HG02852 (cell line): ENCODE results near the gene MYBL2.

Source experiments
- ATAC-seq: cut with Tn5 transposase; IDR thresholded peaks from one replicate; pipeline ENCODE4 v1.9.1; 2021; ENCODE audit warnings: mild to moderate bottlenecking, moderate library complexity; ENCODE audit not compliant: unreplicated experiment

MYBL2 gene

DNA sequence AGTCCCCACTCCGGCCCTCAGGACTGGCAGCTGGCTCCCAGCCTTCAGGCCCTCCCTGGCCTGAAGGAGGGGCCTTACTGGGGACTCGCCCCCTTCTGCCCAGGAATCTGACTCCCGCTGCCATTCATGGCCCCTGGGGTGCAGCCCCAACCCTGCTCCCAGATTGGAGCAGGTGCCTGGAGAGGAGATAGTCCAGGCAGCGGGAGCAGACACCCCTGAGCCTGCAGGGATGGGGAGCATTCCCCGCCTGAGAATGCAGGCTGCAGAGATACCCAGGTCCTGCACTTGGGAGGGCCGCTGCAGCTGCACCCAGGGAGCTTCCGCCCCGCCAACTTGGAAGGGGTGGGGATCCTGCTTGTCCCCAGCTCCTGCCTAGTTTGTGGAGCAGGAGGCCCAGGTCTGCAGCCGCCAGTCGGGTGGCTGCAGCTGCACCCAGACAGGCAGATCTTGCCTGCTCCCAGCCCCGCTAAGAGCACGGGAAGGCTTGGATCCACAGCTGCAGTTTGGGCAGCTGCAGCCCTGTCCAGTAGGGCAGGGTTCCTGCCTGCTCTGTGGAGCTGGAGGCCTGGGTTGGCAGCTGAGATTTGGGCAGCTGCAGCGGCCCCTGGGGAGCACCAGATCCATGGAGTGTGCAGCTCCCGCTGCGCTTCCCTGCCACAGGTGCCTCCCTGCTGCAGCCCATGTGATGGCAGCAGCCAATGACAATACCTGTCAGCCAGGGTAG lies 54.7 kb downstream of the MYBL2 start:
- ATAC-seq, result no peak

DNA sequence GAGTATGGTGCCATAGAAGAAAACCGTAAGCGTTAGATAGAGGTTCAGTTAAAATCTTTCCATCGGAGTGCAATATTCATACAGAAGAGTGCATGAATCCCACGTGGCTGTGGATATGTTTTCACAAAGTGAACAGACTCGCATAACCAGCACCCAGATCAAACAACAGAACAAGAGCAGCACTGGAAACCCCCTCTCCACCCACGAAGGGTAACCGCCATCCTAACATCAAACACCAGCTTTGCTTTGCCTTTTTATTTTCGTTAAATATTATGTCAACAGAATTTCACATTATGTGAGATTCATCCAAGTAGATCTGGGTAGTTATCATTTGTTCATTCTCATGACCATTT lies 55.2 kb downstream of the MYBL2 start:
- no peak for ATAC-seq

DNA sequence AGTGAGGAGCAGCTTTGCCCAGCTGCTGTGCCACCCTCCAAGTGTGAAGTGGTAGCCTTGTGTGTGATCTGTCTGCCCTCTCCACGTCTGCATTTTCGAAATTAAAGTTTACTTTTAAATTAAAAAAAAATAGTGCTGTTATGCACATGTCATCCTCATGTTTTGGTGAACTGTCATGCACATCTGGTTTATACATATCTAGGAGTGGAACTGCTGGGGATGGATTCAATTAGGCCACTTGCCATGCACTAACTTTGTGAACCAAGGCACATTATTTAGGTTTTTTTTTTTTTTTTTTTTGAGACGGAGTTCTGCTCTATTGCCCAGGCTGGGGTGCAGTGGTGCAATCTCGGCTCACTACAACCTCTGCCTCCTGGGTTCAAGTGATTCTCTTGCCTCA lies 56.3 kb downstream of the MYBL2 start:
- no peak for ATAC-seq

DNA sequence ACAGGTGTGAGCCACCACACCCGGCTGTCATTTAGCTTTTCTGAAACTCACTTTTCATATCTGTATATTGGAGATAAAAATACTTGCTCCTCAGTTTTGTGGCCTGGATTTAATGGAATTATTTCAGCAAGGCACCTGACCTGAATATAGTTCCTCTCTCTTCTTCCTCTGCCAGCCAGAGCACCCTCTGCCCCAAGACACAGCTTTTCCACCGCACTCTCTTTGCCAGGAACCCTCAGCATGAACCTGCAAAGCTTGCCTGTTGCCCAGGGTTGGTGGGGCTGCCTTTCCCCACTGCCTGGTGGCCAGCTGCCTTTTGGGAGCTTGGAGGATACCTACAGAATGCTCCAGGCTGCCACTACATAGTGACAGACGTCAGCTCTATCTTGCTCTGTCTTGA lies 56.8 kb downstream of the MYBL2 start:
- ATAC-seq, result no peak

DNA sequence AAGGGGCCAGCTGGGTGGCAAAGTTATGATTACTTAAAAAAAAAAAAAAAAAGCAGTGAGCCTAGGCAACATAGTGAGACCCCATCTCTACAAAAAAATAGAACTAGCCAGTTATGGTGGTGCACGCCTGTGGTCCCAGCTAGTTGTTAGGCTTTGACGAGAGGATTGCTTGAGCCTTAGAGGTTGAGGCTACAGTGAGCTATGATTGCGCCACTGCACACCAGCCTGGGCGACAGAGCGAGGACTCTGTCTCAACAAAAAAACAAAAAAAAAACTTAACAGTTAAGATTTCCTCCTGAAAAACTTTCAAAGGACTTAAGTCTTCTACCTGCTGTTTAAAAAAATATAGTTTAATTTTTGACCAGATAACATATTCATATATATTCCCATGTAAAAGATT lies 57.5 kb downstream of the MYBL2 start:
- ATAC-seq, result no peak

DNA sequence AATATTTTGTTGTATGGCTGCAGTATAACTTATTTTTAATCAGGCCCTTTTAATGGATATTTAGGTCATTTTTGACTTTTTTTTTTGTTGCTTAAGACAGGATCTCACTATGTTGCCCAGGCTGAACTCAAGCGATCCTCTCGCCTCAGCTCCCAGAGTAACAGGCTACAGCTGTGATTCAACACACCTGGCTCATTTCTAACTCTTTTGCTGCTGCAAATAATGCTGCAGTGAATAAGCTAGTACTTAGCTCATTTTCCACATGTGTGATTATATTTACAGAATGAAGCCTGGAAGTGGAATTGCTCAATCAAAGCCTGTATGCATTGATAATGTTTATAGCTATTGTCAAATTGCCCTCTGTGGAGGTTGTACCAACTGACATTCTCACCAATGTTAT lies 58.8 kb downstream of the MYBL2 start:
- no peak for ATAC-seq

DNA sequence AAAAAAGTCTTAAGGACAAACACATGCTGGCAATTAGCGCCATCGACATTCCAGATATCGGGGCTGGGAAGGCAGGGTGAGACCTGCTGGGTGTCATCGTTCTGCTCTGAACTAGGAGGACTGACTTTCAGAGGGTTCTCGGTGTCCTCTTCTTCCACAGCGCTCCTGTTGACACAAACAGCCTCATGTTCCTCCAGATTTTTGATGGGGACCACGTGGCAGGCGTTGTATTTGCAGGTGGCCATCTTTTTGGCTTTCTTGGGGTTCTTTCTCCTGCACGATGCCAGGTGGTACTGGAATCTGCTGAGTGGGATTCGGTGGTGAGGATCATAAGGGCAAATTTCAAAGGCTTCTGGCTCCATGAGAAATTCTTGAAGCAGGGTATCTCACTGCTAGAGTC lies 59.4 kb downstream of the MYBL2 start:
- ATAC-seq, result no peak

DNA sequence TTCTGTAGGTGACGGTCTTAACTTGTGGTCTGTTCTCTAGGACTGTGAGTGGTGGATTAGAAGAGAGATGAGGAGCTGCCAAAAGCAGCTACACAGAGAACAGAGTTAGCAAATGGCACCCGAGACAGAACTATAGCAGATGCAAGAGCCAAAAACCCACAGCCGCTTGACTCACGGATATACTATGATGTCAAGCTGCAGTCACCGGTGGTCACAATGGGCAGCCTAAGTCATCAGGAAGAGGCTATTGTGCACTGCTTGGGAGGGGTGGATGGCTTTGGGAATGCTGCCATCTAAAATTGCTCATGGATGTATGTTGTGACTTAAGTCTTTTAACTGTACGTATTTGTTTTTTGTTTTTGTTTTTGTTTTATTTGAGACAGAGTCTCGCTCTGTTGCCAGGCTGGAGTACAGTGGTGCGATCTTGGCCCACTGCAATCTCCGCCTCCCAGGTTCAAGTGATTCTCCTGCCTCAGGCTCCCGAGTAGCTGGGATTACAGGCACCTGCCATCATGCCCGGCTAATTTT lies 60.0 kb downstream of the MYBL2 start, which contains the start of gene GTSF1L:
Gene GTSF1L (minus strand): TSS at position 192 of the 528 bp plus-strand sequence. CDS start 308 bp downstream, outside the sequence.
- ATAC-seq, result no peak

DNA sequence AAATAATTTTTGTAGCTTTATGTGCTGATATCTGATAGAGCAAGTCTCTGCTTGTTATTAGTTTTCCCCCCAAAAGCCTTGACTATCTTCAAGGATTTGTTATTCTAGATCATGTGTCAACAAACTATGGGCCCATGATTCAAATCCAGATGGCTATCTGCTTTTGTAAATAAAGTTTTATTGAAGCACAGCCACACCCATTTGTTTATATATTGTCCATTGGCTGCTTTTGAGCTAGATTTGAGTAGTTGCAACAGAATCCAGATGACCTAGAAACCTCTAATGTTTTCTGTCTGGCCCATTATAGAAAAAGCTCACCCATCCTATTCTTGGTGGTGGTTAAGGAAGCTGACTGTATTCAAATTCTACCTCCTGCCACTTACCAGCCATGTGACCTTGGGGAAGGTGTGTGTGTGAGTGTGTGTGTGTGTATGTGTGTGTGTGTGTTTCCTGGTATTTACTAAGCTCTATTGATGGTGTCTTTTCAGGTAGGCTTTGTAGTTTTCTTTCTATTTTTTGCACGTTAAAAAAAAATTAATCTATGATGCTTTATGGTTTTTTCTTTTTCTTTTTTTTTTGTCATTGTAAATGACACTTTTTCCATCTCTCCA lies 61.2 kb downstream of the MYBL2 start:
- ATAC-seq, result no peak

DNA sequence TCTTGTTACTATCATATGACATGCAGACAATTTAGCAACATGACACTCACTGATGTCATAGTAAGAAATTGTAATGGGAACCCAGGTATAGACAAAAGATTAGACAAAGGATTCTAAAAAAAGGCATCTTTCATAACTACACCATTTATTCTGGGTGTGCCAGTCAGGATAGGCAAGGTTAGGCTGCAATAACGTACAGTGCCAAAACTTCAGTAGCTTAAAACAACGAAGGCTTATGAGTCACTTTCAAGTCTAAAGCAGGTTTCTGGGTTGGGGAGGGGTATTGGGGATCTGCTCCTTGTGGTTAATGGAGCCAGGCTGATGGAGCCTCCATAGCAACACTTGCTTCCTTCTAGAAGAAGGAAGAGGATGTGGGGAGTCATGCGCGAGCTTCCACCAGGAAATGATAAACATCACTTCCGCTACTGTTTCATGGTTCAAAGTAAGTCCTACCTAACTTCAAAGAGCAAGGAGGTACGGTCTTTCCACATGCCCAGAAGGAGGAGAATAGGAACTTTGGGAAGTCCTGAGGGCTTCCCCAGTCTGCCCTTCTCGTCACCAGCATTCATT lies 61.9 kb downstream of the MYBL2 start:
- no peak for ATAC-seq

DNA sequence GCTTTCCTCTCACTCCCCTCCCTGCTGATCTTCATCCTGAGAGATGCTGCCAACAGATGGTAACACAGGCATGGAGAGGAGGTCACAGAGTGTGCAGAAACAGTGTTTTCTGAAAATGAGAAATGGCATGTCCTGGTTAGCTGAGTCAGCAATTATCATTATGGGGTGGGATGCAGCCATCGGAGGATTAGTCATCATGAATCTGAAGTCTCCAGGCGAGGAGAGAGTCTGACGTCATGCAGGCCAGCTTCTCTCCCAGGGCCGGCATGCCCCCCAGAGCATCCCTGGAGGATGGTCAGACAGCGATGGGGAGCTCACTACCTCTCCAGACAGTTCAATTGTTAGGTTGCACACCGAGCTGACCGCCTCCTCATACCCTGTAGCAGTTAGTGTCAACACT lies 64.6 kb downstream of the MYBL2 start:
- ATAC-seq, result no peak

DNA sequence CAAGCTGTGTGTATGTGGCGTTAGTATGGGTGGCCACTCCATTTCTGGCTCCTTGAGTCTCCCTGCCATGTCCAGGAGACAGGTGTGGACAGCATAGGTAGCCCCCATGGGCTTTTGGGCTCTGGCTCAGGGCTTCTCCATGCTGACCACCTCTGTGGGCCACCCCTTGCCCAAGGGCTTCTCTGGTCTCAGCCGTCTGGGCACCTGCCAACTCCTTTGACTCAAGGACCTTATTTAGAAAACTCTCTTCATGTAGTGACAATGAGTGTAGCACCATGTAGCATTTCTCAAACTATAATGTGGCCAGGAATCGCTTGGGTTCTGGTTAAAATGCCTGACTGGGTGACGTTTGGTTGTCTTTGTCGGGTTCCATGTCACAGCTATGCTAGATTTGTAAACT lies 65.0 kb downstream of the MYBL2 start:
- no peak for ATAC-seq

DNA sequence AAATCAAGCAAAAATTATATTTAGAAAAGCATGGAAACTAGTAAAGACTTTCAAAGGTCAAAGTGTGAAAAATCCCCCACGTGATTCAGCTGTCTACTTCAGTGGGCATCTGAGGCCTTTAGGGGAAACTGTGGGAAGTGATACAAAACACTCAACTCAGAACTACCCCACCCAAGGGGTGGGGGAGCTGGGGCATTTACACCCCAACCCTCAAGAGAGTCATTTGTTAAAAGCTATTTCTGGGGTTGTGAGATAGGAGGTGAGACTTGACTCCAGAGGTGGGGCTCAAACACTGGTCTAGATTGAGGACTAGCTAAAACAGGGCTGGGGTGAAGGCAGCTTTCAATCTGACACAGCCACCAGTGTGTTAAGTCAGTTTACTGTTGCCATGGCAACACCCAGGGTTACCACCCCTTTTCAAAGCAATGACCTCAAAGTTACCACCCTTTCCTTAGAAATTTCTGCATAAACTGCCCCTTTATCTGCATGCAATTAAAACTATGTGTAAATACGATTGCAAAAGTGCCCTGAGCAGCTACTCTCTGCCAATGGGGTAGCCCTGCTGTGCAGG lies 69.8 kb downstream of the MYBL2 start:
- peak; percentile 73 for ATAC-seq

DNA sequence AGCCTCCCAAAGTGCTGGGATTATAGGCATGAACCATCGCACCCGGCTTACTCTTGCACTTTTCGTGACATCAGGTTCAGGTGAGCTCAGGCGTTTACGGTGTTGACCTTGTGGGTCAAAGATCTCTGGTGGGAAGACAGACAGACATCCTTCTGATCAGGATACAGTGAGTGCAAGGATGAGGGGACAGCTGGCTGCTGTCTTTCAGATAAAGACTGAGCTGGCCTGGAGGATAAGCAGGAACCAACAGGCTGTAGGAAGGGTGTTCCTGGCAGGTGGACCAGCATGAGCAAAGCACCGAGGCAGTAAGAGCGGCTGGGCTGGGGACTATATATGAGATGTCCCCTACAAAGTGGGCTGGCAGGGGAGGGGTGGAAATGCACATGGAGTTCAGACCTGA lies 71.0 kb downstream of the MYBL2 start:
- ATAC-seq, result no peak

DNA sequence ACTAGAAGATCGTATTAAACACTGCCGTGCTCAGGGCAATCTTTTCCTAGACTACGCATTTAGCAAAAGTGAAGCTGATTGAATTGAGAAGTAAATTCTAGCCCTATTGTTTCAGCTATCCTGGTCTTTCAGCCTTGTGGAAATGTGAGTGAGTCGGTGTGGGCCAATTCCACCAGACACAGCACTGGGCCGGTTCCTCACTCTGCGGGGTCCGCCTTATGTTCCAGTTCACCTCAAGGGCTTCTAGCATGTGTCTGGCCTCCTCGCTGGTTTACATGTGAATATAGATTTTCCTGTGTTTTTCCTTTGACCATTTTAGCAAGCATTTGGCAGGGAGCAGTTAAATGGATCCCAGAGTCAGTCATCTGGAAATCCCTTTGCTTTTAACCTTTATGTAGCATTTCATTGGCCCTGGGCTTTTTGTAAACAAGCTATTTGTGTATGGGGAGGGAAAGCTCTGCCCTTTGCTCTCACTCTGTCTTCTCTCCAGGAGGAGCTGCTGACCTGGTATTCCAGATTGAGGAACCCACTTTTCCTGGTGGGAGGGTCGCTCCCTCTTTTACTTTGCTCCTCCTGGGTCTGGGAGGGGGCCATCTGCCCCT lies 72.3 kb downstream of the MYBL2 start:
- ATAC-seq, result no peak

DNA sequence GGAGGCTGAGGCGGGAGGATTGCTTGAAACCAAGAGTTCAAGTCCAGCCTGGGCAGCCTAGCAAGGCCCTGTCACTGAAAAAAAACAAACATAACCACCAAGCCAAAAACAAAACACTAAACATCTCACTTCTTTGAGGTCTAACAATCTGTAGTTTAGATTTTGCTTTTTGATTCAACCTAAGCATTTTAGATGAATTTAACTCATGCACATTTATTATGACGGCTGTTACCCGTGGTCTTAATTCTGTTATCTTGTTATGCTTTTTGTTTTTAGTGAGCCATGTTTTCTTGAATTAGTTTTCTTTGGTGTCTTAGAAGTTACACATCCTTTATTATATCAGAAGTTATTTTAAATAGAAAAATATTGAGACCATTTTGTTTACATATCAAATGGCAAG lies 73.7 kb downstream of the MYBL2 start:
- no peak for ATAC-seq

DNA sequence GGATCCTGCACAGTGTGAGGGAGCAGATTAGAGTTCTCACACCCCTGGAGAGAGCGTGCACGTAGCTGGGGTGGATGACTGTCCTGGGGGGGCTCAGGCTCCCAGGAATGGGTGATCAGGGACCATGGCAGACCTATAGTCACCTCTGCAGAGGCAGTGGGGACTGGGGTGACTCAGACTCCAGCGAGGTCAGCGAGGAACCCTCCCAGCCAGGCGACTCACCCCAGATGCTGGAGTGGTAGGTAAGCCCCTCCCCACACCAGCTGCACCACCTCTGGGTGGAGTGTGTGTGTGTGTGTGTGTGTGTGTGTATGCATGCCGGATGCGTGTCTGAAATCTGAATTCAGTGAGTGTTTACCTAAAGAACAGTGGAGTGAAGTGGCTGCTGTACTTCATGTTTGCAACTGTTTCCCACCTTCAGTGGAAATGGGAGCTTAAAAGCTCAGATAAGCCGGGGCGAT lies 77.3 kb downstream of the MYBL2 start:
- no peak for ATAC-seq

DNA sequence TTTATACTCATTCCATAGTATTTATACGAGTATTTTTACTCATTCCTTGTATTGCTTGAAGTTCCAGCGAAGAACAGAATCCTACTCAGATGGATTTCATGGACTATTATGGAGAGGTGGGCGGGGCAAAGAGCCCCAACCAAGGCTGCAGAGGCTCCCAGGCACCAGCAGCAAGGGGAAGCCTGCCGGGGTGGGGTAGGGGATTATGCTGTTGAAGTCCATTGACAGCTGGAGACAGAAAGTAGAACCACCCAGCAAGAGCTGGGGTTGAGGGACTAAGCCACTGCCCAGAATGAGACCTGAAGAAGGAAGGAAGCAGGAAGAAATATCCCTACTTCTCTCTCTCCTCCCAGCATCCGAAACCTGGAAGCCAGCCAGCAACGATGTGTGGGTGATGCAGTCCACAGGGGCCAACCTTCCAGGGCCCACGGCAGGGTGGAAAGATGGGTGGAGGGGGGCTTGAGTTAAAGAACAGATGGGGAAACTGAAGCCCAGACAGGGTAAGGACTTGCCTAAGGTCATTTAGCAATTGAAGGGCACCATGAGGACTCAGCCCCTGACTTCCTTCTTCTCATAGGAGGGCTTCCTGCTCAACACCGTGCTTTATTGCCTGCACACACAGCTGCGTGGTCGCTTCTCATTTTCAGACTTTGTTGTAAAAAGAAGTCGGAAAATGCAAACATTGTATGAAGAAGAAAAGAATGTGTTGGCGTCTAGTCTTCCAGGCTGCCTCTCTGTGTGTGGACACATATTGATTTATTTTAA lies 78.2 kb downstream of the MYBL2 start:
- no peak for ATAC-seq

DNA sequence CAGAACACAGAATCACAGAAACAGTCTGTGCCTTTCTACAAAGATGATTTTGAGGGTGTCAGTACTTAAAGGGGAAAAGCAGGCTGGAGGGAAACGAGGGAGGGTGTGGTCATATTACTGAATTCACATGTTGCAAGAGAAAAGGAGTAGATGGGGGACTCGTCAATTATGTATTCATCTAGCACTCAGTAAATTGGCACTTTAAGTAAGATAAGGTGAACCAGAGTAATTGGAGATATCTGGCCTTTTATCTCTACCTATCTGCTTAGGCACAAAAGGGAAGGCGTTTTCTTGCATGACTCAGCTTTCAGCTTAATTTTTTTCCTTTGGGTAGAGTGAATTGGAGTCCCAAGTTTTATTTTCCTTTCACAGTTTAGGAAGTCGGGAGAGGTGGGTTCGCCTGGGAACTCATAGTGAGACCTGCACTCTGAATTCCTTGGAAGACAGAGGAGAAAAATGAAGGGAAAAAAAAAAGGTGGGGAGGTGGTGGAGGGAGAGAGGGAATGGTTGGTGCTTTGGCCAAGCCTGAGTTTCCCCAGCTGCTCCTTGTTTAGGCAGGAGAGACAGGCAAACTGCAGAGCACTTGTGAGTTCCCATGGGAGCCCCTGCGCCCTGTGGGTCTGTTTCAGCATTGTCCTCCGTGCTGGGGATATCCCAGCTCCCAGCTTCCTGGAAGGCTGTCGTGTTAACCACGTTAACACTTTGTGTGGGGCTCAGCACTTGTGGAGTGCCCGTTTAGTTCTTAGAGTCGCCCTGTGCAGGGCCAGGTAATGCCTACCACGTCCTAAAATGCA lies 79.6 kb downstream of the MYBL2 start:
- ATAC-seq, result no peak

DNA sequence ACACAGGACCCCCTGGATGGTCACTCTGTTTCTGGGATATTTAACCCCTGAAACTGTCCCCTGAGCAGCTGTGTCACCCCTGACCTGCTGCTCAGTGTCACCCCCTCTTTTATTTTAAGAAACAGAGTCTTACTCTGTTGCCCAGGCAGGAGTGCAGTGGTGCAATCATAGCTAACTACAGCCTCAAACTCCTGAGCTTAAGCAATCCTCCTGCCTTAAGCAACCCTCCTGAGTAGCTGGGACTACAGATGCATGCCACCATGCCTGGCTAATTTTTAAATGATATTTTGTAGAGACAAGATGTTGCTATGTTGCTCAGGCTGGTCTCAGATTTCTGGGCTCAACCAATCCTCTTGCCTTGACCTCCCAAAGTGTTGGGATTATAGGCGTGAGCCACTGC lies 81.4 kb downstream of the MYBL2 start:
- ATAC-seq, result no peak
